GM08714 (cell line): ENCODE measurements around the gene GADD45GIP1.

Experiments used
- H3K4me3 ChIP-seq: fragments of 200-500 bp; sonication (Bioruptor generic); 2 replicates; pipeline ENCODE4 v1.5.1; 2014; ENCODE audit warnings: mild to moderate bottlenecking, low read length, inconsistent platforms
- ZNF274 ChIP-seq: IDR thresholded peaks from 2 replicates; pipeline ENCODE4 v1.6.1; 2012; ENCODE audit warnings: mild to moderate bottlenecking, low read depth, low read length

The GADD45GIP1 gene

DNA sequence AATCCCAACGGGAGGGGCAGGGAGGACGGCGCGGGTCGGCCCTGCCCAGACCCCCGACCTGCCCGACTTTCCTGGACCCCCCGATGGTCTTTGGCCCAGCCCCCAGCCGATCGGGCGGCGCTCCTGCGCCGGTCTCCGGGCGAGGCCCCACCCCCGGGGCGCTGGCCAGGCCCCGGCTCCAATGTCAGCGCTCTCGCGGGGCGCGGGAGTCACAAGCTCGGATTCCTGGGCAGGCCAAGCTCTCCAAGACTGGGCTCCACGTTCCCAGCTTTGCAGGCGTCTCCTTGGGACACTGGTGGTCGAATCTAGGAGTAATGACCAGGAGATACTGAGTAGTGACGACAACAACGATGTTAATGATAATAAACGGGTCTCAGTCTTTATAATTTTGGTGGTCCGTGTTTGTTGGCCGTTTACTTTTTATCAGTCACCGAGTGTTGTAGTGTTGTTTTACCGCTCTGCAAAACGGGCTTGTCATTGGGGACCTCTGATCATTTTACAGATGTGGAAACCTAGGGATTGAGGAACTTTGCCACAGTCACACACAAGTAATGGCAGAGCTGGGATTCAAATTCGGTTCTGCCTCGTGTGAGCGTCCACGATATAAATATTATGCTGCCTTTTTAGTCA, 10.8 kb downstream of the GADD45GIP1 start:
- no peak for TF ChIP-seq ZNF274
- H3K4me3 ChIP-seq: peak overlapping the region; percentile 97

- no peak for TF ChIP-seq ZNF274
- peak within 1 kb of the TSS; percentile 97 for H3K4me3 ChIP-seq
These were observed 11.4 kb downstream of the GADD45GIP1 start, which contains the start of gene RAD23A for GRCh38 chr19:12945479-12946091. TSS of gene RAD23A (plus strand) at chr19:12945862. CDS start at chr19:12945949, 87 bp downstream.

GRCh38 chr19:12944104-12944674, 12.8 kb downstream of the GADD45GIP1 start:
- no peak overlapping the region; the same call in 1 of the 2 replicates for H3K4me3 ChIP-seq
- no peak for TF ChIP-seq ZNF274

DNA sequence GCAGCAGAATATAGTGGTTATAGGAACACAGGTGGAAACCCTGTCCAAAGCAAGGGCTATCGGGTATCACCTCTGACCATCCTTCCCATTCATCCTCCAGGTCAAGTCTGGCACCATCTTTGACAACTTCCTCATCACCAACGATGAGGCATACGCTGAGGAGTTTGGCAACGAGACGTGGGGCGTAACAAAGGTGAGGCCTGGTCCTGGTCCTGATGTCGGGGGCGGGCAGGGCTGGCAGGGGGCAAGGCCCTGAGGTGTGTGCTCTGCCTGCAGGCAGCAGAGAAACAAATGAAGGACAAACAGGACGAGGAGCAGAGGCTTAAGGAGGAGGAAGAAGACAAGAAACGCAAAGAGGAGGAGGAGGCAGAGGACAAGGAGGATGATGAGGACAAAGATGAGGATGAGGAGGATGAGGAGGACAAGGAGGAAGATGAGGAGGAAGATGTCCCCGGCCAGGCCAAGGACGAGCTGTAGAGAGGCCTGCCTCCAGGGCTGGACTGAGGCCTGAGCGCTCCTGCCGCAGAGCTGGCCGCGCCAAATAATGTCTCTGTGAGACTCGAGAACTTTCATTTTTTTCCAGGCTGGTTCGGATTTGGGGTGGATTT, 13.5 kb downstream of the GADD45GIP1 start:
- TF ChIP-seq ZNF274: no peak
- no peak overlapping the region for H3K4me3 ChIP-seq

DNA sequence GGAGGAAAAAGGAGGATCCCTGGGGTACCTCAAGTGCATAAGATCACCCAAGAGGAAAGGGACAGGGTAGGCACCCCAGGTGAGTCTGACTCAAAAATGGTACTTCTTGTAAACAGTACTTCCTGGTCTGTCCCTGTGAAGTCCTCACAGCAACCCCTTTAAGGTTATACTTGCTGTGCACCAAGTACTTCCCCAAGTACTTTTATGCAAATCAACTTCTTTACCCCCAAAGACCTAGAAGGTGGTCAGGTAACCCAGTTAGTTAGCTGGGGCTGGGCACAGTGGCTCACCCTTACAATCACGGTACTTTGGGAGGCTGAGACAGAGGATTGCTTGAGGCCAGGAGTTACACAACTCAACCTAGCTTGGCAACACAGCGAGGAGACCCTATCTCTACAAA, 16.1 kb downstream of the GADD45GIP1 start:
- H3K4me3 ChIP-seq: peak overlapping the region; percentile 80; the same call in 1 of the 2 replicates
- no peak for TF ChIP-seq ZNF274

- no peak for TF ChIP-seq ZNF274
- H3K4me3 ChIP-seq: peak overlapping the region; percentile 80
These were observed 17.0 kb downstream of the GADD45GIP1 start for GRCh38 chr19:12939975-12940423.

DNA sequence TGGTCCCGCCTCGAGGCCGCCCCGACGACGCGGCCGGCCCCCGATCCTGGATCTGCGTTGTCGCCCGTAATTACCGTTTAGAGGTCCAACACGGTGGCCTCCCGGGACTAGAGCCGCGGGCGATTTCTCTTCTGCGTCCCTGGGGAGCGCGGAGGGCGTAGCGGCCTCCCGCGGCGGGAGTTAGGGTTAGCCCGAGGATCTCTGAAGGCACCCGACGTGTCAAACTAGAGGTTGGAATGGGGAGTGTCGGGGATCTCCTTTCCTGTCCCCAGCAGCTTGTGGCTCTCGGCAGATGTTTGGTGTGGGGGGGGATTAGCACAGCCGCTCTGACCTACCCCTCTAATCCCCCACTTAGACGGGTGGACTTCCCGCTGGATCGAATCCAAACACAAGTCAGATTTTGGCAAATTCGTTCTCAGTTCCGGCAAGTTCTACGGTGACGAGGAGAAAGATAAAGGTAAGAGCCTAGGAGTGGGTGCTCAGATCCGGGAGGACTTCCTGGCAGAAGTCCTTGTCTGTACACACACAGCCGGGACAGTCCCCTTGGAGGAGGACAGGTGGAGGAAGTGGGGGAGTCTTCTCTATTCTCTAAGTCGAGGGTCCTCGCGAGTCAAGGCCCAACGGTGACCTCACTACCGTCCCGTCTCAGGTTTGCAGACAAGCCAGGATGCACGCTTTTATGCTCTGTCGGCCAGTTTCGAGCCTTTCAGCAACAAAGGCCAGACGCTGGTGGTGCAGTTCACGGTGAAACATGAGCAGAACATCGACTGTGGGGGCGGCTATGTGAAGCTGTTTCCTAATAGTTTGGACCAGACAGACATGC, 18.0 kb downstream of the GADD45GIP1 start:
- peak overlapping the region; percentile 80 for H3K4me3 ChIP-seq
- no peak for TF ChIP-seq ZNF274

DNA sequence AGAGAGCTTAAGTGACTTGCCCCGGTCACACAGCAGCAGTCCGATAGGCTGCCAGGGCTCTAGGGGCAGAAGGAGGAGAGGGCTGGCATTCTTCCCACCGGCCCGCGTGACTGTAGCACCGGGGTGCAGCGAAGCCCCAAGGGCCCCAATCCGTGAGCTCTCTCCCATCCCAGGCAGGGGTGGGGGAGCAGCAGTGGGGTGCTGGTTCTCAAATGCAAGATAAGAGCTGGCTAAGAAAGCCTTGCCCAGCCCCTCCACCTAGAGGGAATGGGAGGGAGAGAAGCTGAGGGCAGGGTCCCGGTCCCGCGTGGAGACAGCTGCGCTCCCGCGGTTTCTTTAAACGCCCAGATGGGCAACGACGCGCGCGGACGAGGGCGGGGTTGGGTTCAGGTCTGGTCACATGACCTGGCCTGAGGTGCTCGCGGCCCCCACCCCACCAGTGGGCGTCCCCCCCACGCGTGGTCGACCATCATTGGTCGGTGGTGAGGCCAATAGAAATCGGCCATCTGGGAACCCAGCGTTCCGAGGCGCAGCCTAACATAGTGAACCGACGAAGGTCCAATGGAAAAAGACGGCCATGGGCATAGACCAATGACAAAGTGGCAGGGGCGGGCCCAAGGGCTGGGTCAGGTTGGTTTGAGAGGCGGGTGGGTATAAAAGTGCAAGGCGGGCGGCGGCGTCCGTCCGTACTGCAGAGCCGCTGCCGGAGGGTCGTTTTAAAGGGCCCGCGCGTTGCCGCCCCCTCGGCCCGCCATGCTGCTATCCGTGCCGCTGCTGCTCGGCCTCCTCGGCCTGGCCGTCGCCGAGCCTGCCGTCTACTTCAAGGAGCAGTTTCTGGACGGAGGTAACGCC, 18.9 kb downstream of the GADD45GIP1 start, which contains the start of gene CALR:
CALR (plus strand) TSS at position 683 of the 852 bp plus-strand sequence; CDS start at position 754, 71 bp downstream.
- no peak for TF ChIP-seq ZNF274
- peak within 1 kb of the TSS; percentile 80 for H3K4me3 ChIP-seq

- TF ChIP-seq ZNF274: no peak
- H3K4me3 ChIP-seq: peak overlapping the region; percentile 50; the same call in 1 of the 2 replicates
These were observed 19.7 kb downstream of the GADD45GIP1 start for GRCh38 chr19:12937093-12937926.

GRCh38 chr19:12936582-12936981, 20.4 kb downstream of the GADD45GIP1 start:
- no peak for TF ChIP-seq ZNF274
- no peak overlapping the region for H3K4me3 ChIP-seq

GRCh38 chr19:12935071-12935470, 22.0 kb downstream of the GADD45GIP1 start:
- no peak for TF ChIP-seq ZNF274
- H3K4me3 ChIP-seq: no peak overlapping the region
